GM21619 (cell line): ENCODE results near the gene PRKCE.

ENCODE experiments used
- ATAC-seq: cut with Tn5 transposase; IDR thresholded peaks from one replicate; pipeline ENCODE4 v1.9.1; 2021; ENCODE audit not compliant: unreplicated experiment

PRKCE gene

DNA sequence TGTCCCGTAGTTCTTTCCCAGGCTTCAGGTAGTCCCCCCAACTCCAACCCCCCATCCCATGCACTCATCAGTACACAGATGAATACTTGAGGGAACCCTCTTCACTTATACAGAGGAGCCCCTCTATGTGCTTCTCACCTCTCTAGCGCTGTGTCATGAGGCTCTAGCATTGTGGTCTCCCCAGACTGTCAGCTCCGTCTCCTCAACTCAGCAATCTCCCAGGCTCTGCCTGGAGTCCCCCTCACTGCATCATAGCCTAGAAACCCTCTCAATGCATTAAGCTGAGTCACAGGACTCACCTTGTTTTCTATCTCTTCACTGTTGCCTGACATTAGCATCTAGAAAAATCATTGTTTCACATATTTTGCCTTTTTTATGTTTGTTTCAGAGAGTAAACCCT, 20.2 kb upstream of the PRKCE start:
- no peak for ATAC-seq

GRCh38 chr2:45631955-45632354, 19.5 kb upstream of the PRKCE start:
- ATAC-seq, result no peak

DNA sequence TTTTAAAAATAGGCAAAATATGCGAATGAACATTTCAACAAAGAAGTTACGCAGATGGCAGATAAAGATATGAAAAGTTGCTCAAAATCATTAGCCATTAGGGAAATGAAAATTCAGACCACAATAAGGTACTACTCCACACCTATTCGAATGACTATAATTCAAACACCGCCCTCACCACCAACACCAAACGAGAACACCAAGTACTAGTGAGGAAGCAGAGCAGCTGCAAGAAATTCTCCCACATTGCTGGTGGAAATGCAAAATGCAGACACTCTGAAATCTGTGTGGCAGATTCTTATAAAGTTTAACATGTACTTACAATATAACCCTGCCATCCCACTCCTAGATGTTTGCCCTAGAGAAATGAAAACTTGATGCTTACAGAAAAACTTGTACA, 17.3 kb upstream of the PRKCE start:
- no peak for ATAC-seq

DNA sequence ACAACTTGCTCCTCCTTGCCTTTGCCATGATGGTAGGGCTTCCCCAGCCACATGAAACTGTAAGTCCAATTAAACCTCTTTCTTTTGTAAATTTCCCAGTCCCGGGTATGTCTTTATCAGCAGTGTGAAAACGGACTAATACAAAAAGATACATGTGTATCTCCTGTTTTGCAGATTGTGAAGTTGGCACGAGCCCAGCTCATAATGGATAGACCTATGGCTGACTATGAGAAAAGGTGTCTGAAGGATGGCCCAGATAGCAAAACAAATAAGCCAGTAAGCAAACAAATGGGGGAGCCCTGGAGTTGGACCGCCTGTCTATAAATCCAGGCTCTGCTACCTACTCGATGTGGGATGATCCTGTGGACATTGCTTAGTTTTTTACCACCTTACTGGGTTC, 15.5 kb upstream of the PRKCE start:
- ATAC-seq, result no peak

- ATAC-seq, result peak; percentile 83
Measured at GRCh38 chr2:45637440-45637839, 14.0 kb upstream of the PRKCE start.

- no peak for ATAC-seq
Measured at GRCh38 chr2:45640576-45640975, 10.9 kb upstream of the PRKCE start.

DNA sequence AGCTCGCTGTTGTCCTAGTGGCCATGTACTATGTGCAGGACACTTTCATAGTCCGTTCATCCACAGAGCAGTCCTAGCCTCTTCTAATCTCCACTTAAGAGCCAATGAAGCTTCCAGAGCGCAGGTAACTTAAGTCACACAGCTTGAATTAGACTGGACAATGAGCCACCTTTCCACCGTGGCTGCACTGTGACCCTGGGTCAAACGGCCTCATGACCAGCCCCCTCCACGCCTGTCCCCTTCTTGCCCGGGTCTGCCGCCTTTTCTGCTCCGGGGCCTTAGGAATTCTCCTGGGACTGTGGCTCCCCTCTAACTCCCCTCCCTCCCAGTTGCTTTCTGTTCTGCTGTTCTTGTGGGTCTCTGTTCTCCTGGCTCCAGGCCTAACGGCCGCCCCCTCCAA, 8.4 kb upstream of the PRKCE start:
- no peak for ATAC-seq

GRCh38 chr2:45643543-45644542, 7.6 kb upstream of the PRKCE start:
- peak; percentile 75 for ATAC-seq

DNA sequence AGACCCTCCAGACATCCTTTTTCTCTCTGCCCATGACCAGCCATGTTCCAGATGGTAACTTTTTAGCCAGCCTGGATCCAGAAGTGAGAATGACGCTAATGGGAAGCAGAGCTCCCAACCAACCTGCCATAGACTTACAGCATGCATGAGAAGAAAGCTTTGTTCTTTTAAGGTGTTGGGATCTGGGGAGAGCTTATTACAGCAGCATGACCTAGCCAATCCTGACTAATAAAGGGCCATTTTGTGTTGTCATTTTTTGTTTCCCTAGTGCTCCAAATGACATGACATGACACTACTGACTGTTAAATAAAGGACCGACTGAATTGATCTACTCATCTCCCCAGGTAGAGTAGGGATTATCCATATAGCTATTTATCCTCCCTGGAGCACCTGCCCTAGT, 5.2 kb upstream of the PRKCE start:
- ATAC-seq, result no peak

DNA sequence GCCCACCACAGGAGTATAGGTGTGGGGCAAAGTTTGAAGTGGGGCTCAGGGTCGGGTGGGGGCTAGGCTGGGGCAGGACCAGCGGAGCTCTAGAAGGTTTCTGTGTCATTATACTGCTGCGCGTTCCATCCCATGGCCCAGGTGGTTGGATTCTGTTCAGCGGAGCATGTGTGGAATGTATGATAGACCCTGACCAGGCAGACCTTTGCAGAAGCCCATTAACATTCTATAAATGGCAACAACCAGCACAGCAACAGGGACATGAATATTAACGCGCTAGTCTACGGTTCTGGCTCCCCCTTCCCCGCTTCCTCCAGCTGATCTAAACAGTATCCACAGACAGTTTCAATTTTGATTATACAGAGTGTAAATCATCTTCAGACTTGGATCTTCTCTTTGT, 4.1 kb upstream of the PRKCE start:
- ATAC-seq, result no peak

GRCh38 chr2:45647986-45648520, 3.4 kb upstream of the PRKCE start:
- no peak for ATAC-seq

GRCh38 chr2:45648636-45649035, 2.8 kb upstream of the PRKCE start:
- ATAC-seq, result no peak

GRCh38 chr2:45649462-45649857, 2.0 kb upstream of the PRKCE start:
- no peak for ATAC-seq

DNA sequence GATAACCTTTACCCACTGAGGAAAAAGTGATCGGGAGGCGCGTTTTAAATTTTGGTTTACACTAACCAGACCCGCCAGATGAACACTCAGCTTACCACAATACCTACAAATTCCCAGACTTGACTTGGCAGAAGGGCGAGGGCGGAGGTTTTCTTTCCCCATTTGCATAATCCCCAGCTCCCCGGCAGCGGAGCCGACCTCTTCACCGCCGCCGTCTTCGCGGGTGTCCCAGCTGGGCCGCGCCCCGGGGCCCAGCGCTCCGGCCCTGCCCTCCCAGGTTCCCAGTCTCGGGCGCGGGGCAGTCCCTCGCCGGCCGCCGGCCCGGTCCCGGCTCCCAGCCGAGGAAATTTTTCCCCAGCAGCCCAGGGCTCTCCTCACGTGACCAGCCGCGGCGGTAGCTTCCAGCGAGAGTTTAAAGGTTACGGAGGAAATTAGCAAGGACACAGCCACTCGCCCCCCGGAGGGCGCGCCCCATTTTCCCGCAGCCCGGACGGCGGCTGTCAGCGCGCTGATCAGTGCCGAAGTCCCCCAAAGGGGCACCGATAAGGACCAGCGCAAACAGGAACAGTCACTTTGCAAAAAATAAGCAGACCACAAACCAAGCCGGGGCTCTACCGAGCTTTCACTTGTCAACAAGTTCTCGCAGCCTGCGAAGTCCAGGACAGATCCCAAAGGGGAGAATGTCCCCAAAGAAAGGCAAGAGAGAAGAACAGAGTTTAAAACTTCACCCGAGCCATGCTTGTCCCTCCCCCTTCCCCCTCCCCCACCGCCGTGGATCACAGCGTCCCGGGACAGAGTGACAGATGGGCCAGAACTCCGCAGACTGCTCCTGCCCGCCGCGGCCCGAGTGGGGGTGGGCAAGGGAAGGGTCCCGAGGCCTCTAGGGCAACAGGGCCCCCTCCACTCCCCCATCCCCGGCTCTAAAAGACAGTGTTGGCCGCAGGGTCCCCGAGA, 1.3 kb upstream of the PRKCE start:
- ATAC-seq, result peak; percentile 32

- ATAC-seq, result peak; percentile 70
Measured at GRCh38 chr2:45650851-45651414, 542 bp upstream of the PRKCE start.

DNA sequence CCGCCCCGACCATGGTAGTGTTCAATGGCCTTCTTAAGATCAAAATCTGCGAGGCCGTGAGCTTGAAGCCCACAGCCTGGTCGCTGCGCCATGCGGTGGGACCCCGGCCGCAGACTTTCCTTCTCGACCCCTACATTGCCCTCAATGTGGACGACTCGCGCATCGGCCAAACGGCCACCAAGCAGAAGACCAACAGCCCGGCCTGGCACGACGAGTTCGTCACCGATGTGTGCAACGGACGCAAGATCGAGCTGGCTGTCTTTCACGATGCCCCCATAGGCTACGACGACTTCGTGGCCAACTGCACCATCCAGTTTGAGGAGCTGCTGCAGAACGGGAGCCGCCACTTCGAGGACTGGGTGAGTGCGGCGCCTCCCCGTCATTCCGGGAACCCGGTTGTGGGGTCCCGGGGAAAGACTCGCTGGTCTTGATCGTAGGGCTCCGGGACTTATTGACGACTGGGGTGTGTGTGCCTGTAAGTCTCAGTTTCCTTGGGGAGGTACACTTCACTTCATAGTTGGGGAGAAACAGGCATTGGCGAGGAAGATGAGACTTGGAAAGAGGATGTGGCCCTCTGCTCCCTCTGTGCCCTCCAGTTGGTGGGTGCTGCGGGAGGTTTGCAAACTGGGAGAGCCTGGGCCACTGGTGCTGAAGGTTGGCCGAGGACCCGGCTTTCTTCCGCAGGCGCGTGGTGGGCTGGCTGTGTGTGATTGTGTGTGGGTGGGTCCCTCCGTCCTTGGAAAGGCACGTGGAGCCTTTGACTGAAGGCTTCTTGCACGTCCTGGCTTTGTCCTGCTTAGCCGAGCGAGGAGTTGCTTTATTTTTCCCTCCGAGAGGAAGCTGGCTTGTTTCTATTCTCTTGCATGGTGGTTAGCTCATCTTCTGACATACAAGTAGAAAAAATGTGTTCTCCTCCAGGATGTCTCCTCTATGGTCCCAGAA, 886 bp downstream of the PRKCE start:
- ATAC-seq, result no peak

DNA sequence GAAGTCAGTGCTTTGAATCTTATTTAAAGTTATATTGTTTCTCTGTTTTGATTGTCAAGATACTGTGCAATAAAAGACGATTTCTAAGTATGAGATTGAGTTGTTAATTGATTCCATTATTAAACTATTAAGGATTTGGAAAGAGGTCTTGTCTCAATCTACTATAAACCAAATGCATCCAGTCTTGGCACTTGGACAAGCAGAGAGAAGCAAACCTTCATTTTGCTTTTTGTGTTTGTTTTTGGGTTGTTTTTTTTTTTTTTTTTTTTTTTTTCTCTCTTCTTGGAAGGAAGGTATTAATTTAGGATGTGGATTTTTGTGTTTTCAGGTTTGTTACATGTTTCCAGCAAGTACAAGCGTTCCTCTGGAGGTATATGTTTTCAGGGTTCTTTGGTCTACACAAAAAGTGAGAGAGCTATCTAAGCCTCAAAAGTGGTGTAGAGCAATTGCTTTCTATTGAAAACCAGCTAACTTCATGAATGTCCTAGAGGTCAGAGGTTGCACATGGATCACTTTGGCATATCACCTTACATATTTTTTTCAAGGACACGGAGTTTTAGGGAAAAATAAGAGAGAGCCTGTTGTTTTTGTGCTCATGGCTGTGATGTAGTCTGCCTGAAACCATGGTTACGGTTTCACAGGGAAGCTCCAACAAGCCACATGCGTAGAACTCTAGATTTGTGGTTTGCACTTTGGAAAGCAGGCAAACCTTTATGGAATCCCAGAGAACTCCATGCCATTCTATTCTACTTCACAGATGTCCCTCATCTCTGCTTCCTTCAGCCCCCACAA, 1.8 kb downstream of the PRKCE start:
- no peak for ATAC-seq

GRCh38 chr2:45654250-45654649, 2.8 kb downstream of the PRKCE start:
- no peak for ATAC-seq

DNA sequence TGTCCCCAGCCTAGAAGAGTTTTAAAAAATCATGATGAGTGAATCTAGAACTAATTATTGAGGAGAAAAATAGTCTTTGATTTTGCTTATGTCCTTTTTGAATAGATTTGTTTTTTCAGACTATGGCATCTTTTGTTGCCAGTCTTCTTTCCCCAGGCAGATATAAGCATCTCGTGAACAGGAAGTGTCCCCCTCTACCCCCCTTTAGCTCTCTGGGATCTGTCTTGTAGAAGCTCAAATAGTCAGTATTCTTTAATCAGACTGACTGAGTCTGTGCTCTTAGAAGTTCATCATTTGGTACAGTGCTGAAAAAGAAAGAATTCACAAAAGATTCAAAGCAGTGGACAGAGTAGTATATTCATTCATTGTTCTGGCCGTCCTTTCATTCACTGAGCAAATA, 10.4 kb downstream of the PRKCE start:
- no peak for ATAC-seq
